ENCODE results near the gene TPP2. TPM values are rescaled to one million over a fixed set of nuclear protein-coding genes. Genes with fewer than 3 reads are reported as not detected.

Gene TPP2
- total RNA-seq, 1 experiment from 2014 or later = 35.1 TPM

GRCh38 chr13:102561933-102562332, 34.9 kb upstream of the TPP2 start:
- TF ChIP-seq EZH2 (IDR thresholded peaks at IDR 0.05; ENCODE audit: low read depth) (no peak), CTCF (conservative IDR thresholded peaks at IDR 0.05) (no peak)
- Histone ChIP-seq H2AFZ (no peak overlapping the region), H3K9me3 (ENCODE audit: insufficient read depth, low read depth) (peaks cover 3% of the 10 kb centered on the region; the same call in 1 of the 2 replicates), H4K20me1 (ENCODE audit: insufficient read depth) (no peaks in the 10 kb centered on the region), H3K79me2 (ENCODE audit: low read depth) (no peaks in the 10 kb centered on the region), H3K4me1 (replicated peaks; ENCODE audit: insufficient read depth) (no peaks in the 10 kb centered on the region), H3K9me2 (ENCODE audit: insufficient read depth) (peaks cover 6% of the 10 kb centered on the region; the same call in 1 of the 2 replicates), H3K4me3 (no peak overlapping the region), H3K27me3 (ENCODE audit: insufficient read depth, low read depth) (peaks cover 47% of the 10 kb centered on the region), H3K4me2 (no peak overlapping the region), H3K36me3 (ENCODE audit: low read depth) (no peaks in the 10 kb centered on the region), H3K27ac (no peak overlapping the region), H3F3A (ENCODE audit: insufficient read depth, low read depth) (no peaks in the 10 kb centered on the region)
- intact Hi-C loops (cut with micrococcal nuclease; ENCODE audit: unreplicated experiment) = no loop called here
- no TSS peak for BruUV-seq (replicated peaks)
- no peak for DNase-seq
- CTCF ChIA-PET = no interaction called here
- POLR2A ChIA-PET (ENCODE audit: unreplicated experiment) = no interaction called here

GRCh38 chr13:102563267-102563666, 33.5 kb upstream of the TPP2 start:
- CTCF ChIA-PET = no interaction called here
- no peak overlapping the region for H2AFZ ChIP-seq
- peaks cover 3% of the 10 kb centered on the region; the same call in 1 of the 2 replicates for H3K9me3 ChIP-seq (ENCODE audit: insufficient read depth, low read depth)
- H3K9me2 ChIP-seq (ENCODE audit: insufficient read depth) = peaks cover 6% of the 10 kb centered on the region; the same call in 1 of the 2 replicates
- H3K27ac ChIP-seq = no peak overlapping the region
- no peak for DNase-seq
- no peaks in the 10 kb centered on the region for H4K20me1 ChIP-seq (ENCODE audit: insufficient read depth)
- no peaks in the 10 kb centered on the region for H3K36me3 ChIP-seq (ENCODE audit: low read depth)
- POLR2A ChIA-PET (ENCODE audit: unreplicated experiment) = no interaction called here
- BruUV-seq (replicated peaks) = no TSS peak
- intact Hi-C loops (cut with micrococcal nuclease; ENCODE audit: unreplicated experiment) = no loop called here
- H3K27me3 ChIP-seq (ENCODE audit: insufficient read depth, low read depth) = peaks cover 60% of the 10 kb centered on the region
- H3K4me3 ChIP-seq = no peak overlapping the region
- H3K4me1 ChIP-seq (replicated peaks; ENCODE audit: insufficient read depth) = no peaks in the 10 kb centered on the region
- H3F3A ChIP-seq (ENCODE audit: insufficient read depth, low read depth) = no peaks in the 10 kb centered on the region
- H3K4me2 ChIP-seq = no peak overlapping the region
- no peak for TF ChIP-seq CTCF (conservative IDR thresholded peaks at IDR 0.05)
- TF ChIP-seq EZH2 (IDR thresholded peaks at IDR 0.05; ENCODE audit: low read depth) = no peak
- no peaks in the 10 kb centered on the region for H3K79me2 ChIP-seq (ENCODE audit: low read depth)

GRCh38 chr13:102564564-102564963, 32.2 kb upstream of the TPP2 start:
- Histone ChIP-seq H3K4me3 (no peak overlapping the region), H3K4me1 (replicated peaks; ENCODE audit: insufficient read depth) (no peaks in the 10 kb centered on the region), H4K20me1 (ENCODE audit: insufficient read depth) (no peaks in the 10 kb centered on the region), H3K4me2 (no peak overlapping the region), H2AFZ (no peak overlapping the region), H3K27ac (no peak overlapping the region), H3K9me2 (ENCODE audit: insufficient read depth) (peaks cover 6% of the 10 kb centered on the region; the same call in 1 of the 2 replicates), H3K9me3 (ENCODE audit: insufficient read depth, low read depth) (peaks cover 3% of the 10 kb centered on the region; the same call in 1 of the 2 replicates), H3K27me3 (ENCODE audit: insufficient read depth, low read depth) (peaks cover 71% of the 10 kb centered on the region), H3F3A (ENCODE audit: insufficient read depth, low read depth) (no peaks in the 10 kb centered on the region), H3K36me3 (ENCODE audit: low read depth) (no peaks in the 10 kb centered on the region), H3K79me2 (ENCODE audit: low read depth) (no peaks in the 10 kb centered on the region)
- intact Hi-C loops (cut with micrococcal nuclease; ENCODE audit: unreplicated experiment) = no loop called here
- ChIA-PET CTCF (no interaction called here), POLR2A (ENCODE audit: unreplicated experiment) (no interaction called here)
- no TSS peak for BruUV-seq (replicated peaks)
- no peak for TF ChIP-seq EZH2 (IDR thresholded peaks at IDR 0.05; ENCODE audit: low read depth)
- no peak for TF ChIP-seq CTCF (conservative IDR thresholded peaks at IDR 0.05)
- no peak for DNase-seq
